Heart left ventricle (tissue), 13 donors: Measurements from ENCODE around the gene ZDHHC11.
"Not testable (repeated sequence)": the region's sequence is repeated elsewhere in the genome, so short reads cannot be mapped to it uniquely, and the experiment has no call there.

Experiments
- POLR2A ChIP-seq, 2 donors: fragments of 450-650 bp; IDR thresholded peaks; one replicate each; pipeline ENCODE4 v1.6.1; 2017; ENCODE audit warnings: antibody characterized with exemption in 2 of 2, mild to moderate bottlenecking in 2 of 2, moderate library complexity in 2 of 2
- TF ChIP-seq, protein P1 (sequence below), 12 donors: fragments of 200-600 bp; sonication (generic) in 4 of 12; IDR thresholded peaks; one replicate each; pipeline versions ENCODE4 v1.5.0 to v1.8.0; 2018 to 2022; ENCODE audit warnings: antibody characterized with exemption in 12 of 12, mild to moderate bottlenecking in 5 of 12
- donor health status: ischemic (EF 13 %, LVEDD 7.1; RV severe dilation, severe dysfunction).
- donor health status: DM: no; HTN: yes; CAD: no.
- donor health status: DM: no; HTN: no; CAD: no.
- donor health status: ischemic (EF 25% LVEDD 6.9; RV normal size, moderate dysfunction).
- donor health status: ischemic (EF 25% LVEDD 5.7; RV mildly dilated, moderate dysfunction).
- donor health status: ischemic (EF 35%, LVEDD 5.7; RV mildly dilated, moderate dysfunction).
- donor health status: nonischemic (EF 11% LVEDD 7.7; RV severe dilation, severe dysfunction).
- donor health status: DM: yes; HTN: yes; CAD: no.
- donor health status: PGD.
- donor health status: ischemic (EF 29% LVEDD 5.4; RV normal size, mild dysfunction).
- donor health status: nonischemic (EF 23%, LVEDD 6.1; RV moderate dilation, normal function).

DNA sequence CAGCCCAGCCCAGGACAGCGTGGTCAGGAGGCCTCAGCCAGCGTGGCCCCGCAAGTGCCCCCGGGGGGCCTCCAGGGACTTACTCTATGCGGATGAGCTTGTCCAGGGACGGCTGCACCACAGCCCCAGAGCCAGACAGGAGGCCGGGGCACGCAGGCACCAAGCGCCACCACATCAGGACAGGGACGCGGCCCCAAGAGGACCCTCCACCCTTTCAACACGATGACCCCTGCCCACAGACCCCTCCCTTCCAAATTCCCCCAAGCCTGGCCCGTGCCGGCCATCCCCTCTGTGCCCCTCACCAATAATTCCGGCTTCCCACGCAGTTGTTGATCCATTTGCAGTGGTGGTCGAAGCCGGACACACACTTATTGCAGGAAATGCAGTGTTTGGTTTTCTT lies 3.6 kb downstream of the ZDHHC11 start:
- TF ChIP-seq, protein P1, sequence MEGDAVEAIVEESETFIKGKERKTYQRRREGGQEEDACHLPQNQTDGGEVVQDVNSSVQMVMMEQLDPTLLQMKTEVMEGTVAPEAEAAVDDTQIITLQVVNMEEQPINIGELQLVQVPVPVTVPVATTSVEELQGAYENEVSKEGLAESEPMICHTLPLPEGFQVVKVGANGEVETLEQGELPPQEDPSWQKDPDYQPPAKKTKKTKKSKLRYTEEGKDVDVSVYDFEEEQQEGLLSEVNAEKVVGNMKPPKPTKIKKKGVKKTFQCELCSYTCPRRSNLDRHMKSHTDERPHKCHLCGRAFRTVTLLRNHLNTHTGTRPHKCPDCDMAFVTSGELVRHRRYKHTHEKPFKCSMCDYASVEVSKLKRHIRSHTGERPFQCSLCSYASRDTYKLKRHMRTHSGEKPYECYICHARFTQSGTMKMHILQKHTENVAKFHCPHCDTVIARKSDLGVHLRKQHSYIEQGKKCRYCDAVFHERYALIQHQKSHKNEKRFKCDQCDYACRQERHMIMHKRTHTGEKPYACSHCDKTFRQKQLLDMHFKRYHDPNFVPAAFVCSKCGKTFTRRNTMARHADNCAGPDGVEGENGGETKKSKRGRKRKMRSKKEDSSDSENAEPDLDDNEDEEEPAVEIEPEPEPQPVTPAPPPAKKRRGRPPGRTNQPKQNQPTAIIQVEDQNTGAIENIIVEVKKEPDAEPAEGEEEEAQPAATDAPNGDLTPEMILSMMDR (IDR thresholded peaks at IDR 0.05): not testable (repeated sequence)
- TF ChIP-seq POLR2A (IDR thresholded peaks at IDR 0.05): not testable (repeated sequence)
